BJ (cell line): ENCODE data around the gene TNFAIP1. TPM values are rescaled to one million over a fixed set of nuclear protein-coding genes. Genes with fewer than 3 reads are reported as not detected.

Experiments
- CTCF ChIA-PET: fragments of 350-600 bp; formaldehyde crosslinking; extraction: SDS; loops from one replicate; lab custom pipeline; 2021; ENCODE audit warnings: antibody characterized with exemption, inconsistent platforms; lab: Yijun Ruan, JAX
- POLR2A ChIA-PET: fragments of 300-600 bp; sonication (Branson Sonifier 250); formaldehyde crosslinking; extraction: SDS; loops from one replicate; lab custom pipeline; 2021; ENCODE audit warnings: antibody characterized with exemption; lab: Charles Lee
- DNase-seq: peaks from one replicate; pipeline ENCODE4 v3.0.0-alpha.2; 2011; ENCODE audit warnings: low read depth
- H3K27me3 ChIP-seq: 2 replicates; pipeline ENCODE4 v1.6.0; 2011; ENCODE audit warnings: low read length; ENCODE audit not compliant: control insufficient read depth, insufficient read depth
- H3K36me3 ChIP-seq: 2 replicates; pipeline ENCODE4 v1.5.1; 2011; ENCODE audit warnings: low read length; ENCODE audit not compliant: control insufficient read depth, insufficient read depth
- H3K4me3 ChIP-seq: 2 replicates; pipeline ENCODE4 v1.5.1; 2011; ENCODE audit warnings: low read depth, mild to moderate bottlenecking, control low read depth, low read length
- polyA plus RNA-seq: library from polyadenylated mRNA; depleted of rRNA; stranded (reverse); fragments of >200 nt; gene quantifications from 2 replicates; pipeline ENCODE4 v1.2.3, GENCODE V29; 2011
- TF ChIP-seq, protein P1 (sequence below): IDR thresholded peaks from 2 replicates; pipeline ENCODE4 v1.5.1; 2011; ENCODE audit warnings: low read depth, mild to moderate bottlenecking, control low read depth, inconsistent platforms, low read length, moderate library complexity; ENCODE audit not compliant: insufficient read depth

The TNFAIP1 gene
- polyA plus RNA-seq, 1 experiment = 166 TPM

DNA sequence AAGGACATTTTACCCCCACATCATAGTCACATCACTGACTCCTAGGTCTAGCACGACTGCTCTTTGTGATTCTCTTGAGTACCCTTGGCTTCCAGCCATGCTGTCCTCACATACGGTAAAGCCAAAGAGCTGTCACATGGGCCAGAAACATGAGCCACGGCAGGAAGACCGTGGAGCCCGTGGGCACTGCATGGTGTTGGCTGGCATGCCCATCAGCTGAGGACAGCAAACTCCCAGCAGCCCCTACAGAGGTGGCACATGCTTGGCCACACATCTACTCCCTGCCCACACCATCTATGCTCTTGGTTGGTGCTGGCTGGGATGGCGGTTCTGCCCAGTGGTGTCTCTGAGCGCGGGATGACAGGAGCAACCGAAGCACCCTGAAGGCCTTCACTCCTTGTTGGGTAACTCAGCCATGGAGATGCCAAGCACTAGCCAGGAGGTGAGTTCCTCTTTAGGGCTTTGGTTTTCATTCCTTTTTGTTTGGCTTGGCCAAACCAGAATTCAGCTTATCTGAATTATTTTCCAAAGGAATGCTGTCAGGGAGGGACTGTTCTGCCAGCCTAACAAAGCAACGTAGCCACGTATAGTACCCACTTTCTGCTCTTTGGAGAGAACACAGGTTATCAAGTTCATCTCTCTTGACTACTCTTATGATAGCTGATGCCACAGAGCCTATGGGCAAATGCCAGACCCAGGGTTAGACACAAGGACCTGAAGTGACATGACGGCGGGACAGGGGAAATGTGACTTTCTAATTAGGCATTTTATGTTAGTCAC is 10.0 kb downstream of the TNFAIP1 start:
- Histone ChIP-seq H3K27me3 (no peaks in the 10 kb centered on the region), H3K4me3 (no peak overlapping the region), H3K36me3 (peaks cover 50% of the 10 kb centered on the region)
- ChIA-PET POLR2A (interaction anchor here (0.6 to 0.9 kb wide), 3 partner anchors 10 to 24 kb away, joined by 3 to 4 read pairs (median 3); partner anchors contain the start of genes POLDIP2 and TNFAIP1), CTCF (interaction anchor here (1.8 to 2.1 kb wide), 5 partner anchors 8 to 540 kb away, joined by 4 to 13 read pairs (median 10); partner anchors contain the start of genes IFT20 and TNFAIP1)
- TF ChIP-seq, protein P1, sequence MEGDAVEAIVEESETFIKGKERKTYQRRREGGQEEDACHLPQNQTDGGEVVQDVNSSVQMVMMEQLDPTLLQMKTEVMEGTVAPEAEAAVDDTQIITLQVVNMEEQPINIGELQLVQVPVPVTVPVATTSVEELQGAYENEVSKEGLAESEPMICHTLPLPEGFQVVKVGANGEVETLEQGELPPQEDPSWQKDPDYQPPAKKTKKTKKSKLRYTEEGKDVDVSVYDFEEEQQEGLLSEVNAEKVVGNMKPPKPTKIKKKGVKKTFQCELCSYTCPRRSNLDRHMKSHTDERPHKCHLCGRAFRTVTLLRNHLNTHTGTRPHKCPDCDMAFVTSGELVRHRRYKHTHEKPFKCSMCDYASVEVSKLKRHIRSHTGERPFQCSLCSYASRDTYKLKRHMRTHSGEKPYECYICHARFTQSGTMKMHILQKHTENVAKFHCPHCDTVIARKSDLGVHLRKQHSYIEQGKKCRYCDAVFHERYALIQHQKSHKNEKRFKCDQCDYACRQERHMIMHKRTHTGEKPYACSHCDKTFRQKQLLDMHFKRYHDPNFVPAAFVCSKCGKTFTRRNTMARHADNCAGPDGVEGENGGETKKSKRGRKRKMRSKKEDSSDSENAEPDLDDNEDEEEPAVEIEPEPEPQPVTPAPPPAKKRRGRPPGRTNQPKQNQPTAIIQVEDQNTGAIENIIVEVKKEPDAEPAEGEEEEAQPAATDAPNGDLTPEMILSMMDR = no peak
- DNase-seq = no peak

DNA sequence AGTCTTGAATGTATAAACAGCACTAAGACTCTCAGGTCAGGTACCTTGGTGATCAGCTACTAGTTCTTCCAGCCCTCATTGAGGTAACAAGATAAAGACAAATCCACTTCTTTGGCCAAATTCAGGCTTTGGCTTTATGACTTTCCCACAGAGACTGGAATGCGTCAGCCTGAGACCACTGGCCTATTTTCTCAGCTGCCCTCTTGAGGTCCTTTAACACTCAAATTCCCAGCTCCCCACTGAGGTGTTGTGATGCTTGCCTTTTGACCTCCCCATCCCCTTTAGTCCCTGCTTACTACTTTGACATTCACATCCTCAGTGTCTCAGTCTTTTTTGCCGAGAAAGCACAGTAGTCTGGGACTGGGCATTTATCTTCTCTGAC is 10.6 kb downstream of the TNFAIP1 start:
- TF ChIP-seq, protein P1 = no peak
- H3K36me3 ChIP-seq = peaks cover 48% of the 10 kb centered on the region
- no peak overlapping the region for H3K4me3 ChIP-seq
- POLR2A ChIA-PET = interaction anchor here (0.8 to 1.4 kb wide), 3 partner anchors 8 to 11 kb away, joined by 3 to 9 read pairs (median 4); partner anchors contain the start of genes IFT20, POLDIP2 and TNFAIP1
- H3K27me3 ChIP-seq = no peaks in the 10 kb centered on the region
- DNase-seq = no peak
- CTCF ChIA-PET = interaction anchor here (1.8 to 2.1 kb wide), 5 partner anchors 8 to 541 kb away, joined by 4 to 13 read pairs (median 10); partner anchors contain the start of genes IFT20 and TNFAIP1

DNA sequence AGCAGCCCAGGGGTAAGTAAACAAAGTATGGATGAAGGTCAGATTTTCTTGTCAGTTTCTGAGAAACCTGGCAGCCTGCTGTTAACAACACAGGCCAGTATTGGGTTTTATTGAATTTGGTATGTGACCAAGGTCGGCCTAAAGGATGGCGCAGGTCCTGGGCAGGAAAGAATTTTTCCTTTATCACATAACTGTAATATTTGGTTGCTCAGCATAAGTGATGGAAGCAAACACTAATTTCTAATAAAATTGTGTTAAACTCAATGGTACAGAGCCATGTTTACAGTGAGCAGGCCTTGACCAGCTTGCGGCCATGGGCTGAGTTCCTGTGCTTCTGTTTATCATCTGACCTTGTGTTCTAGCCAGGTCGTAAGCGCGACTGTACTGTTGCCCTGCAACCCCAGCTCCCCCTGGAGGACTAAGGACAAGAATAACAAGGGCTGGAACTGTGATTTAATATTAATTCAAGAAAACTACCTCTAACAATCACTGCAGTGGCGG is 11.2 kb downstream of the TNFAIP1 start:
- TF ChIP-seq, protein P1 = peak; percentile 48
- peaks cover 48% of the 10 kb centered on the region for H3K36me3 ChIP-seq
- no peak for DNase-seq
- no peak overlapping the region for H3K4me3 ChIP-seq
- H3K27me3 ChIP-seq = no peaks in the 10 kb centered on the region
- ChIA-PET POLR2A (interaction anchor here (0.5 to 1.4 kb wide), 6 partner anchors 8 to 889 kb away, joined by 3 to 14 read pairs (median 6); partner anchors contain the start of genes IFT20, POLDIP2 and TNFAIP1), CTCF (interaction anchor here (0.5 to 2.1 kb wide), 8 partner anchors 9 to 541 kb away, joined by 3 to 13 read pairs (median 5); partner anchors contain the start of genes IFT20, POLDIP2 and TNFAIP1)

DNA sequence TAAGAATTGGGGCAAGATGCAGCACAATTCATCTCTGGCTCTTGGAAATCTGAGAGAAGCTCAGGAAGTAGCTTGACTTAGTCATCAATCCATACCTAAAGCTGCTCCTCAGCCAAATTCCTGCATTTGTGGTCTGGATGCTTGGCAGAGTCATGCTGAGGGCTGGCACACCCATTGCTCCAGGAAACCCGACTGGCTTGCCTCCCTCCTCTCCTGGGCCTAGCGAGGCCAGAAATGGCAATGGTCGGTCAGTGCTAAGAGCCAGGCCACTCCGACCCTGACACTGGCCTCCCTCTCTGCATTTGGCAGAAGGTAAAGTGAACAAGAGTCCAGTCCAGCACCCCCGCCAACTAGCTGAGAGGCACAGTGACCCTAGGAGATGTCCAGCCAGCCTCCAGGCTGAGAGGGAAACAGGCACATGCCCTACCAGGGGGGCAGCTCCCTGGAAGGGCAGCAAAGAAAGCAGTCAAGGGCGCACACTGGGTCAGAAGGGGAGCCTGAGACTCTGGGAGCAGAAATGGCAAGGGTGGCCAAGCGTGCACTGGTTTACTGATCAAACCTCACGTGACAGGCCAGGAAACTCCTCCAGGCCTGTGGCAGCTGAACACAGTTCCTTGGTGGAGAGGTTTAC is 11.8 kb downstream of the TNFAIP1 start:
- ChIA-PET POLR2A (interaction anchor here (0.5 to 1.4 kb wide), 5 partner anchors 8 to 889 kb away, joined by 4 to 14 read pairs (median 8); partner anchors contain the start of genes IFT20, POLDIP2 and TNFAIP1), CTCF (interaction anchor here (0.8 to 2.1 kb wide), 8 partner anchors 9 to 542 kb away, joined by 3 to 13 read pairs (median 6); partner anchors contain the start of genes IFT20, POLDIP2 and TNFAIP1)
- Histone ChIP-seq H3K4me3 (no peak overlapping the region), H3K27me3 (no peaks in the 10 kb centered on the region), H3K36me3 (peaks cover 45% of the 10 kb centered on the region)
- peak; percentile 52 for DNase-seq
- TF ChIP-seq, protein P1 = no peak
